Immature natural killer cell (primary cell): ENCODE results near the gene C1orf198. TPM values are rescaled to one million over a fixed set of nuclear protein-coding genes. Genes with fewer than 3 reads are reported as not detected.
"Not testable (repeated sequence)": the region's sequence is repeated elsewhere in the genome, so short reads cannot be mapped to it uniquely, and the experiment has no call there.

Source experiments
- DNase-seq, 3 donors: peaks; one replicate each; pipeline ENCODE4 v3.0.0; 2022; ENCODE audit warnings: mixed read lengths in 1 of 3
- H3K27ac Mint-ChIP-seq, 6 donors: one replicate each; pipeline ENCODE4 v1.8.0; 2020; ENCODE audit warnings: mixed read lengths in 6 of 6, mild to moderate bottlenecking in 5 of 6, inconsistent platforms in 4 of 6, moderate library complexity in 3 of 6
- H3K27me3 Mint-ChIP-seq, 3 donors: one replicate each; pipeline ENCODE4 v1.8.0; 2020 to 2021; ENCODE audit warnings: low read depth in 3 of 3, mild to moderate bottlenecking in 3 of 3, mixed read lengths in 3 of 3, moderate library complexity in 3 of 3, inconsistent platforms in 1 of 3
- H3K36me3 Mint-ChIP-seq, 3 donors: one replicate each; pipeline ENCODE4 v1.8.0; 2020; ENCODE audit warnings: mixed read lengths in 3 of 3, inconsistent platforms in 2 of 3, mild to moderate bottlenecking in 2 of 3
- H3K4me1 Mint-ChIP-seq, 2 donors: one replicate each; pipeline ENCODE4 v1.8.0; 2020; ENCODE audit warnings: inconsistent platforms in 2 of 2, mild to moderate bottlenecking in 2 of 2, mixed read lengths in 2 of 2, moderate library complexity in 1 of 2
- H3K4me3 Mint-ChIP-seq, 5 donors: one replicate each; pipeline ENCODE4 v1.8.0; 2020; ENCODE audit warnings: mild to moderate bottlenecking in 5 of 5, mixed read lengths in 5 of 5, inconsistent platforms in 3 of 5, moderate library complexity in 3 of 5
- H3K9me3 Mint-ChIP-seq, 6 donors: one replicate each; pipeline ENCODE4 v1.8.0; 2020; ENCODE audit warnings: mild to moderate bottlenecking in 6 of 6, mixed read lengths in 6 of 6, inconsistent platforms in 4 of 6, moderate library complexity in 3 of 6
- polyA plus RNA-seq, 3 donors: library from polyadenylated mRNA; unstranded; fragments of 300-500 nt; fragmentation: Illumina TruSeq; gene quantifications; one replicate each; pipeline ENCODE4 v1.2.3, GENCODE V29; 2021

The C1orf198 gene
- polyA plus RNA-seq, 3 donors from 2014 or later, result 2.6 to 4.9 (median 4.8) TPM

- no peak for DNase-seq
- no peak overlapping the region for H3K27ac Mint-ChIP-seq
- no peaks in the 10 kb centered on the region for H3K9me3 Mint-ChIP-seq
- peaks cover 0 to 5% (median 0%) of the 10 kb centered on the region in 3 donors for H3K27me3 Mint-ChIP-seq
- H3K4me1 Mint-ChIP-seq, result no peaks in the 10 kb centered on the region
- H3K36me3 Mint-ChIP-seq, result peaks cover 0 to 3% (median 0%) of the 10 kb centered on the region in 3 donors
- no peak overlapping the region for H3K4me3 Mint-ChIP-seq
Measured at GRCh38 chr1:230850547-230850946, 17.8 kb downstream of the C1orf198 start.

- Mint-ChIP-seq H3K9me3 (no peaks in the 10 kb centered on the region), H3K27me3 (peaks cover 0 to 5% (median 0%) of the 10 kb centered on the region in 3 donors), H3K4me1 (no peaks in the 10 kb centered on the region), H3K27ac (no peak overlapping the region), H3K36me3 (peaks cover 0 to 3% (median 0%) of the 10 kb centered on the region in 3 donors), H3K4me3 (no peak overlapping the region)
- no peak for DNase-seq
Measured at GRCh38 chr1:230849451-230850224, 18.7 kb downstream of the C1orf198 start.

- Mint-ChIP-seq H3K4me3 (no peak overlapping the region), H3K4me1 (no peaks in the 10 kb centered on the region), H3K36me3 (peaks cover 0 to 3% (median 0%) of the 10 kb centered on the region in 3 donors), H3K27me3 (peaks cover 0 to 5% (median 2%) of the 10 kb centered on the region in 3 donors), H3K9me3 (no peaks in the 10 kb centered on the region), H3K27ac (no peak overlapping the region)
- no peak for DNase-seq
Measured at GRCh38 chr1:230848235-230848634, 20.1 kb downstream of the C1orf198 start.

GRCh38 chr1:230845184-230845583 lies 23.1 kb downstream of the C1orf198 start:
- H3K36me3 Mint-ChIP-seq, H3K4me3 Mint-ChIP-seq, H3K27ac Mint-ChIP-seq, H3K27me3 Mint-ChIP-seq, H3K4me1 Mint-ChIP-seq, H3K9me3 Mint-ChIP-seq, DNase-seq: not testable (repeated sequence)

- no peaks in the 10 kb centered on the region for H3K9me3 Mint-ChIP-seq
- peaks cover 0 to 4% (median 0%) of the 10 kb centered on the region in 3 donors for H3K36me3 Mint-ChIP-seq
- no peak overlapping the region for H3K27ac Mint-ChIP-seq
- H3K27me3 Mint-ChIP-seq, result peaks cover 0 to 5% (median 2%) of the 10 kb centered on the region in 3 donors
- no peaks in the 10 kb centered on the region for H3K4me1 Mint-ChIP-seq
- no peak for DNase-seq
- no peak overlapping the region for H3K4me3 Mint-ChIP-seq
Measured at GRCh38 chr1:230844561-230844960, 23.8 kb downstream of the C1orf198 start.

- Mint-ChIP-seq H3K4me3 (no peak overlapping the region), H3K27ac (no peak overlapping the region), H3K36me3 (peaks cover 0 to 6% (median 4%) of the 10 kb centered on the region in 3 donors), H3K9me3 (no peaks in the 10 kb centered on the region), H3K27me3 (peaks cover 0 to 5% (median 2%) of the 10 kb centered on the region in 3 donors), H3K4me1 (no peaks in the 10 kb centered on the region)
- no peak for DNase-seq
Measured at GRCh38 chr1:230843503-230844309, 24.6 kb downstream of the C1orf198 start.

- Mint-ChIP-seq H3K4me3 (no peak overlapping the region), H3K27me3 (peaks cover 0 to 4% (median 2%) of the 10 kb centered on the region in 3 donors), H3K9me3 (no peaks in the 10 kb centered on the region), H3K4me1 (no peaks in the 10 kb centered on the region), H3K27ac (no peak overlapping the region), H3K36me3 (peaks cover 0 to 10% (median 4%) of the 10 kb centered on the region in 3 donors)
- no peak for DNase-seq
Measured at GRCh38 chr1:230842801-230843200, 25.5 kb downstream of the C1orf198 start.

- H3K27ac Mint-ChIP-seq, result no peak overlapping the region
- no peaks in the 10 kb centered on the region for H3K4me1 Mint-ChIP-seq
- DNase-seq, result no peak
- H3K36me3 Mint-ChIP-seq, result peaks cover 0 to 10% (median 4%) of the 10 kb centered on the region in 3 donors
- no peak overlapping the region for H3K4me3 Mint-ChIP-seq
- H3K9me3 Mint-ChIP-seq, result no peaks in the 10 kb centered on the region
- peaks cover 0 to 4% (median 0%) of the 10 kb centered on the region in 3 donors for H3K27me3 Mint-ChIP-seq
Measured at GRCh38 chr1:230839173-230839572, 29.1 kb downstream of the C1orf198 start.

- no peak overlapping the region for H3K4me3 Mint-ChIP-seq
- peaks cover 0 to 2% (median 2%) of the 10 kb centered on the region in 3 donors for H3K27me3 Mint-ChIP-seq
- no peak overlapping the region for H3K27ac Mint-ChIP-seq
- H3K9me3 Mint-ChIP-seq, result no peaks in the 10 kb centered on the region
- H3K36me3 Mint-ChIP-seq, result peaks cover 0 to 10% (median under 1%) of the 10 kb centered on the region in 3 donors
- no peaks in the 10 kb centered on the region for H3K4me1 Mint-ChIP-seq
- DNase-seq, result no peak
Measured at GRCh38 chr1:230836793-230837192, 31.5 kb downstream of the C1orf198 start.

GRCh38 chr1:230836347-230836746 lies 32.0 kb downstream of the C1orf198 start:
- H3K27ac Mint-ChIP-seq, result no peak overlapping the region
- H3K36me3 Mint-ChIP-seq, result peaks cover 0 to 10% (median 0%) of the 10 kb centered on the region in 3 donors
- no peak for DNase-seq
- H3K9me3 Mint-ChIP-seq, result peaks cover 0 to 2% (median 0%) of the 10 kb centered on the region in 6 donors
- no peaks in the 10 kb centered on the region for H3K4me1 Mint-ChIP-seq
- H3K4me3 Mint-ChIP-seq, result no peak overlapping the region
- H3K27me3 Mint-ChIP-seq, result peaks cover 0 to 2% (median 2%) of the 10 kb centered on the region in 3 donors

GRCh38 chr1:230834292-230834691 lies 34.0 kb downstream of the C1orf198 start:
- peaks cover 0 to 9% (median 0%) of the 10 kb centered on the region in 3 donors for H3K36me3 Mint-ChIP-seq
- peaks cover 0 to 2% (median 0%) of the 10 kb centered on the region in 6 donors for H3K9me3 Mint-ChIP-seq
- H3K4me3 Mint-ChIP-seq, result no peak overlapping the region
- peaks cover 2 to 4% (median 2%) of the 10 kb centered on the region in 3 donors for H3K27me3 Mint-ChIP-seq
- no peak for DNase-seq
- H3K4me1 Mint-ChIP-seq, result no peaks in the 10 kb centered on the region
- no peak overlapping the region for H3K27ac Mint-ChIP-seq

GRCh38 chr1:230833511-230833910 lies 34.8 kb downstream of the C1orf198 start:
- Mint-ChIP-seq H3K4me1 (no peaks in the 10 kb centered on the region), H3K9me3 (peaks cover 0 to 2% (median 0%) of the 10 kb centered on the region in 6 donors), H3K4me3 (no peak overlapping the region), H3K27ac (no peak overlapping the region), H3K27me3 (peaks cover 2 to 4% (median 2%) of the 10 kb centered on the region in 3 donors), H3K36me3 (peaks cover 0 to 4% (median 0%) of the 10 kb centered on the region in 3 donors)
- no peak for DNase-seq

- peaks cover 0 to 2% (median 0%) of the 10 kb centered on the region in 6 donors for H3K9me3 Mint-ChIP-seq
- DNase-seq, result no peak
- H3K4me1 Mint-ChIP-seq, result no peaks in the 10 kb centered on the region
- H3K4me3 Mint-ChIP-seq, result no peak overlapping the region
- peaks cover 2 to 4% (median 3%) of the 10 kb centered on the region in 3 donors for H3K27me3 Mint-ChIP-seq
- H3K36me3 Mint-ChIP-seq, result no peaks in the 10 kb centered on the region
- no peak overlapping the region for H3K27ac Mint-ChIP-seq
Measured at GRCh38 chr1:230832476-230832875, 35.8 kb downstream of the C1orf198 start.

GRCh38 chr1:230831771-230832170 lies 36.5 kb downstream of the C1orf198 start:
- Mint-ChIP-seq H3K27ac (no peak overlapping the region), H3K27me3 (peaks cover 4 to 7% (median 4%) of the 10 kb centered on the region in 3 donors), H3K36me3 (no peaks in the 10 kb centered on the region), H3K4me3 (no peak overlapping the region), H3K4me1 (no peaks in the 10 kb centered on the region), H3K9me3 (peaks cover 0 to 2% (median 0%) of the 10 kb centered on the region in 6 donors)
- DNase-seq, result no peak
